ENCODE data around the gene WDR62.

The WDR62 gene

GRCh38 chr19:36139473-36140303, 85.0 kb downstream of the WDR62 start, which contains the start of gene CAPNS1:
Gene CAPNS1, plus strand, starts transcription at chr19:36140066. Its CDS starts 946 bp downstream, at chr19:36141012.
- H3K4me3 ChIP-seq (ENCODE audit: insufficient read depth, low read depth, low read length, poor library complexity, severe bottlenecking), result peak within 1 kb of the TSS; percentile 83

GRCh38 chr19:36140304-36141038, 85.8 kb downstream of the WDR62 start:
- Histone ChIP-seq H3K27me3 (replicated peaks; ENCODE audit: control insufficient read depth, insufficient read depth, low read length, poor library complexity, severe bottlenecking) (no peaks in the 10 kb centered on the region), H3K4me3 (ENCODE audit: insufficient read depth, low read depth, low read length, poor library complexity, severe bottlenecking) (peak overlapping the region; percentile 83), H3K36me3 (ENCODE audit: control insufficient read depth, insufficient read depth, low read length) (peaks cover 19% of the 10 kb centered on the region), H3K4me1 (ENCODE audit: control insufficient read depth, insufficient read depth, low read length, poor library complexity, severe bottlenecking) (peaks cover 5% of the 10 kb centered on the region), H3K27ac (ENCODE audit: insufficient read depth, low read length, poor library complexity, severe bottlenecking) (peak overlapping the region; percentile 81), H3K9me3 (ENCODE audit: control insufficient read depth, low read length) (no peaks in the 10 kb centered on the region)
- DNase-seq, result peak in 2 of 3 donors; percentile 4 to 12

More at GRCh38 chr19:36139473-36140303, 85.0 kb downstream of the WDR62 start, which contains the start of gene CAPNS1:
- Histone ChIP-seq H3K9me3 (ENCODE audit: control insufficient read depth, low read length) (no peaks in the 10 kb centered on the region), H3K4me1 (ENCODE audit: control insufficient read depth, insufficient read depth, low read length, poor library complexity, severe bottlenecking) (peaks cover 5% of the 10 kb centered on the region), H3K27me3 (replicated peaks; ENCODE audit: control insufficient read depth, insufficient read depth, low read length, poor library complexity, severe bottlenecking) (no peaks in the 10 kb centered on the region), H3K27ac (ENCODE audit: insufficient read depth, low read length, poor library complexity, severe bottlenecking) (peak within 1 kb of the TSS; percentile 81), H3K36me3 (ENCODE audit: control insufficient read depth, insufficient read depth, low read length) (peaks cover 15% of the 10 kb centered on the region)
- DNase-seq, result peak; percentile 84 to 87 (median 87)

GRCh38 chr19:36141039-36141927, 86.6 kb downstream of the WDR62 start:
- peak; percentile 86 to 89 (median 87) for DNase-seq
- H3K36me3 ChIP-seq (ENCODE audit: control insufficient read depth, insufficient read depth, low read length), result peaks cover 27% of the 10 kb centered on the region
- H3K4me1 ChIP-seq (ENCODE audit: control insufficient read depth, insufficient read depth, low read length, poor library complexity, severe bottlenecking), result peaks cover 5% of the 10 kb centered on the region
- H3K9me3 ChIP-seq (ENCODE audit: control insufficient read depth, low read length), result no peaks in the 10 kb centered on the region
- H3K4me3 ChIP-seq (ENCODE audit: insufficient read depth, low read depth, low read length, poor library complexity, severe bottlenecking), result peak overlapping the region; percentile 83
- H3K27me3 ChIP-seq (replicated peaks; ENCODE audit: control insufficient read depth, insufficient read depth, low read length, poor library complexity, severe bottlenecking), result no peaks in the 10 kb centered on the region
- H3K27ac ChIP-seq (ENCODE audit: insufficient read depth, low read length, poor library complexity, severe bottlenecking), result peak overlapping the region; percentile 81

GRCh38 chr19:36142046-36142445, 87.3 kb downstream of the WDR62 start:
- no peaks in the 10 kb centered on the region for H3K9me3 ChIP-seq (ENCODE audit: control insufficient read depth, low read length)
- no peak overlapping the region for H3K4me3 ChIP-seq (ENCODE audit: insufficient read depth, low read depth, low read length, poor library complexity, severe bottlenecking)
- no peaks in the 10 kb centered on the region for H3K27me3 ChIP-seq (replicated peaks; ENCODE audit: control insufficient read depth, insufficient read depth, low read length, poor library complexity, severe bottlenecking)
- H3K4me1 ChIP-seq (ENCODE audit: control insufficient read depth, insufficient read depth, low read length, poor library complexity, severe bottlenecking), result peaks cover 5% of the 10 kb centered on the region
- H3K27ac ChIP-seq (ENCODE audit: insufficient read depth, low read length, poor library complexity, severe bottlenecking), result no peak overlapping the region
- DNase-seq, result no peak
- peaks cover 35% of the 10 kb centered on the region for H3K36me3 ChIP-seq (ENCODE audit: control insufficient read depth, insufficient read depth, low read length)

- Histone ChIP-seq H3K27ac (ENCODE audit: insufficient read depth, low read length, poor library complexity, severe bottlenecking) (no peak overlapping the region), H3K9me3 (ENCODE audit: control insufficient read depth, low read length) (no peaks in the 10 kb centered on the region), H3K36me3 (ENCODE audit: control insufficient read depth, insufficient read depth, low read length) (peaks cover 38% of the 10 kb centered on the region), H3K4me3 (ENCODE audit: insufficient read depth, low read depth, low read length, poor library complexity, severe bottlenecking) (no peak overlapping the region), H3K4me1 (ENCODE audit: control insufficient read depth, insufficient read depth, low read length, poor library complexity, severe bottlenecking) (peaks cover 5% of the 10 kb centered on the region), H3K27me3 (replicated peaks; ENCODE audit: control insufficient read depth, insufficient read depth, low read length, poor library complexity, severe bottlenecking) (no peaks in the 10 kb centered on the region)
- DNase-seq, result no peak
Measured at GRCh38 chr19:36142496-36142895, 87.8 kb downstream of the WDR62 start.

- no peaks in the 10 kb centered on the region for H3K9me3 ChIP-seq (ENCODE audit: control insufficient read depth, low read length)
- H3K36me3 ChIP-seq (ENCODE audit: control insufficient read depth, insufficient read depth, low read length), result peaks cover 52% of the 10 kb centered on the region
- H3K27ac ChIP-seq (ENCODE audit: insufficient read depth, low read length, poor library complexity, severe bottlenecking), result no peak overlapping the region
- peaks cover 5% of the 10 kb centered on the region for H3K4me1 ChIP-seq (ENCODE audit: control insufficient read depth, insufficient read depth, low read length, poor library complexity, severe bottlenecking)
- H3K4me3 ChIP-seq (ENCODE audit: insufficient read depth, low read depth, low read length, poor library complexity, severe bottlenecking), result no peak overlapping the region
- DNase-seq, result no peak
- H3K27me3 ChIP-seq (replicated peaks; ENCODE audit: control insufficient read depth, insufficient read depth, low read length, poor library complexity, severe bottlenecking), result no peaks in the 10 kb centered on the region
Measured at GRCh38 chr19:36144624-36145023, 89.9 kb downstream of the WDR62 start.

- H3K27me3 ChIP-seq (replicated peaks; ENCODE audit: control insufficient read depth, insufficient read depth, low read length, poor library complexity, severe bottlenecking), result no peaks in the 10 kb centered on the region
- H3K4me3 ChIP-seq (ENCODE audit: insufficient read depth, low read depth, low read length, poor library complexity, severe bottlenecking), result no peak overlapping the region
- H3K27ac ChIP-seq (ENCODE audit: insufficient read depth, low read length, poor library complexity, severe bottlenecking), result no peak overlapping the region
- no peaks in the 10 kb centered on the region for H3K9me3 ChIP-seq (ENCODE audit: control insufficient read depth, low read length)
- no peaks in the 10 kb centered on the region for H3K4me1 ChIP-seq (ENCODE audit: control insufficient read depth, insufficient read depth, low read length, poor library complexity, severe bottlenecking)
- DNase-seq, result no peak
- peaks cover 55% of the 10 kb centered on the region for H3K36me3 ChIP-seq (ENCODE audit: control insufficient read depth, insufficient read depth, low read length)
Measured at GRCh38 chr19:36149673-36150406, 95.1 kb downstream of the WDR62 start.

- H3K27me3 ChIP-seq (replicated peaks; ENCODE audit: control insufficient read depth, insufficient read depth, low read length, poor library complexity, severe bottlenecking), result no peaks in the 10 kb centered on the region
- H3K4me1 ChIP-seq (ENCODE audit: control insufficient read depth, insufficient read depth, low read length, poor library complexity, severe bottlenecking), result no peaks in the 10 kb centered on the region
- H3K27ac ChIP-seq (ENCODE audit: insufficient read depth, low read length, poor library complexity, severe bottlenecking), result no peak overlapping the region
- H3K9me3 ChIP-seq (ENCODE audit: control insufficient read depth, low read length), result no peaks in the 10 kb centered on the region
- H3K4me3 ChIP-seq (ENCODE audit: insufficient read depth, low read depth, low read length, poor library complexity, severe bottlenecking), result no peak overlapping the region
- DNase-seq, result no peak
- peaks cover 50% of the 10 kb centered on the region for H3K36me3 ChIP-seq (ENCODE audit: control insufficient read depth, insufficient read depth, low read length)
Measured at GRCh38 chr19:36150586-36150985, 95.9 kb downstream of the WDR62 start.
